Neural cell (in vitro differentiated cells): ENCODE results near the gene CDYL.

Experiments
- CTCF ChIP-seq: fragments of 450-650 bp; IDR thresholded peaks from 2 replicates; pipeline ENCODE4 v1.5.1; 2014; ENCODE audit warnings: antibody characterized with exemption, mild to moderate bottlenecking, moderate library complexity; ENCODE audit not compliant: poor library complexity, severe bottlenecking
- EP300 ChIP-seq: fragments of 450-650 bp; conservative IDR thresholded peaks from 2 replicates; pipeline ENCODE4 v1.6.1; 2014; ENCODE audit warnings: antibody characterized with exemption, mild to moderate bottlenecking, moderate library complexity; ENCODE audit not compliant: poor library complexity, severe bottlenecking
- EZH2 ChIP-seq: fragments of 200-600, 300-800 bp; shearing (Covaris generic), sonication (generic); IDR thresholded peaks from 2 replicates; pipeline ENCODE4 v1.6.1; 2014; ENCODE audit warnings: antibody characterized with exemption, low read length, borderline replicate concordance, mild to moderate bottlenecking; ENCODE audit not compliant: insufficient read depth, poor library complexity, severe bottlenecking
- MXI1 ChIP-seq: fragments of 450-650 bp; conservative IDR thresholded peaks from 2 replicates; pipeline ENCODE4 v1.6.1; 2014; ENCODE audit warnings: antibody characterized with exemption, mild to moderate bottlenecking; ENCODE audit not compliant: poor library complexity, severe bottlenecking
- POLR2AphosphoS5 ChIP-seq: IDR thresholded peaks from 2 replicates; pipeline ENCODE4 v1.6.1; 2012
- RAD21 ChIP-seq: fragments of 450-650 bp; conservative IDR thresholded peaks from 2 replicates; pipeline ENCODE4 v1.6.1; 2014; ENCODE audit warnings: antibody characterized with exemption, mild to moderate bottlenecking, moderate library complexity
- REST ChIP-seq: IDR thresholded peaks from 2 replicates; pipeline ENCODE4 v1.6.1; 2012; ENCODE audit warnings: borderline replicate concordance
- SMC3 ChIP-seq: fragments of 450-650 bp; conservative IDR thresholded peaks from 2 replicates; pipeline ENCODE4 v1.6.1; 2014; ENCODE audit warnings: antibody characterized with exemption, mild to moderate bottlenecking, moderate library complexity; ENCODE audit not compliant: poor library complexity
- TAF1 ChIP-seq: IDR thresholded peaks from 2 replicates; pipeline ENCODE4 v1.6.1; 2012; ENCODE audit warnings: low read depth

- TF ChIP-seq CTCF (no peak), MXI1 (no peak), POLR2AphosphoS5 (no peak), RAD21 (no peak), TAF1 (no peak), EZH2 (no peak), EP300 (no peak), SMC3 (no peak), REST (no peak)
Observed at GRCh38 chr6:4975506-4975905, 199.3 kb downstream of the CDYL start.
